HS-27A (cell line): Measurements from ENCODE around the gene MAP6.

Source experiments
- DNase-seq: peaks from one replicate; pipeline ENCODE4 v3.0.0-alpha.2; 2012; ENCODE audit warnings: low read depth, missing footprints

MAP6 gene

DNA sequence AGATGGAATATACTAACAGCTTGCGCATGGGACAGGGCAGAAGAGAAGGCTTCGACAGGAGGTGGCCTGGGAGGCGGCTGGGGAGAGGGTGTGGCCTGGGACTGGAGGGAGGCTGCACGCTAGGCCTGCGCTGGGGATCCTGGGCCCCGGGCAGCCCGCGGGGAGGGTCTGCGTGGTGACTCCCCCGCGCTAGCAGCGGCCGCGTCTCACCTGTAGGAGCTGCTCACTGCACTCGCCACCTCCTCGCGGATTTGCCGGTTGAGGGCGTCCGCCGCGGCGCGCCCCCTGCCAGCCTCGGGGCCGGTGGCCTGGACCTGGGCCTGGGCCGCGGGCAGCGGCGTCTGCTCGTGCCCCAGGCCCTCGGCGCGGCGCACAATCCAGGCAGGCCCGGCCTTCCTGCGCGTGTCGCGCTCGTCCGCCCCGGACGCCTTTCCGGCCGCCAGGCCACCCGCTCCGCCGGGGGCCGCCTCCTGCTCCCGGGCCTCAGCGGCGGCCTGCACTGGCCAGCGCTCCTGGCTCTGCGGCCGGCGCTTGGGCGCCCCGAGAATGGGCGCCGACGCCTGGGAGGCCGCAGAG, 1.5 kb downstream of the MAP6 start:
- no peak for DNase-seq

DNA sequence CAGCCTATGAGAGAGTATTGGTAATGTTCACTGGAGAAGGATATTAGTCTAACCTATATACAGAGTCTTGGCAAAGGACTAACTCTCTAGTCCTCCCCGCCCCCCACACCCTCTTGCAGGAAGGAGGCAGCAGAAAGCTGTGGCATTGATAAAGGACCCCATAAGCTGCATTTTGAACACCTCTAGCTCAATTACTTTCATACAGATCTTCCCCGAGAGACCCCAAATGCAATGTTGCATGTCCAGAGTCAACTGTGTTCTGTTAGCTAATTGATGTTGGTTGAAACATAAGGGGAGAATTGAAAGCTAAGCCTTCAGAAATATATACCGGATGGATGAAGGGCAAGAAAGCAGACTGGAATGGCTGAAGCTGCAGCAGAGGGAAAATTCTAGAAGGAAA, 2.8 kb downstream of the MAP6 start:
- no peak for DNase-seq

DNA sequence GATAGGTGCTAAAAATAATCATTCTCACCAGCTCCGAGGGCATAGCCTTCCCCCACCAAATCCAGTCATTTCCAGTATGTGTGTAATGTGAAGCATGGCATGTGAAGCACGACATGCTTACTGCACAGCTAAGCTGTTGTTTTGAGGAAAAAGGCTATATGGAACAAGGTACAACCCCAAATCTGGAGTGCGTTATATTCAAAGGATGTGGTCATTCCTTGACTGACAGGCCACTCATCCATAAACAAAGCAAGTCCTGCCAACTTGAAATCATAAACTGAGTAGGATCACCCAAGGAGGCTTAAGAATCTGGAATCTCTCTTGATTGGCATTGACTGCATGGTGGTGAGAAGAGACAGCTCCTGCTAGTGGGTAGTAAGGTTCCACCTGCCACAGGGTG, 3.7 kb downstream of the MAP6 start:
- DNase-seq, result no peak

DNA sequence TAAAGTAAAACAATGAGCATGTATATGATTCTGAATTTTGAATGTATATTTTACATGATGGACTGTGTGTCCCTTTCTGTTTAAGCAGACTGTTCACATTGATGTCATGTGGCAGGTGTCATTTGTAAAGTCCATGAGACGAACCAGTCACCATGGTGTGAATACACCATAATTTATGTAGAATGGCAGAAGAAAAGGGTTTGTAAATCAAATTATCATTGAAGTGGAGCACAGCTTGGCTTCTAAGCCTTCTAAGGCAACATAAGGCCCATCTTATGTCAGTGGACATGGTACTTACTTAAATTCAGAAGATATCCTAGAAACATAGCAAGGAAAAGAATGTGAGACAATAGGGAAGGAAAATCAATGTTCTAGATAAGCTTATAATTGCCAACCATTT, 4.4 kb downstream of the MAP6 start:
- no peak for DNase-seq

DNA sequence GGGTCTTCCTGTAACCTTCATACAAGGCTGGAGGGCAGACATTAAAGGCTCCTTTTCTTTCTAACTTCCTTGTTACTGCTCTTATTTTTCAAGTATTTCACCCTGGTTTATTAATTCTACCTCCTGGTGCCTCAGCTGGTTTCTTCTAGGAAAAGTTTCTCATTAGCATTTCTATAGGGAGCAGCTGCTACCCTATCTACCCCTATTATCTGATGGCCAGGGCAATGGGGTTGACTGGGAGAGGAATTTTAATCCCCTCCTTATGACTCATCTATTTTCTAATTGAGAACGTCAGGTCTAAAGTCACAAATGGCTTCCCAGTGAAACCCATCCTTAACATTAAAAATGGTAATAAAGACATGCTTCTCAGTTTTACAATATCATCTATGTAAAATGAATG, 5.0 kb downstream of the MAP6 start:
- DNase-seq, result no peak

DNA sequence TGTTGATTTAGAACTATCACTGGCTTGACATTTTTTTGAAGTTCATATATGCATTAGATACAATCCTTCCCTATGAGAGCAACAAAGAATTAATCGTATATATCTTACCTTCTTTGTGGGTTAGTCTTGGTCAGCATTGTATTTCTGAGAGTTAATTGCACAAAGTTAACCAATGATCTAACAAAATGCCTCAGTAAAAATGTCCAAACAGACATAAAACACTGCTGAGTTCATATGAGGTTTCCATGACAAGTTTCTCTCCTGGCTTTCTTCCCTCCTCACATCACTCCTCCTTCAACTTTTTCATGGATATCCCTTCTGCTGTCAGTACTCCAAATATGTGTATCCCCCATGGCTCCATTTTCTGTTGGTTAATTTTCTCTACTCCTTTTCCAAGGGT, 9.0 kb downstream of the MAP6 start:
- no peak for DNase-seq

DNA sequence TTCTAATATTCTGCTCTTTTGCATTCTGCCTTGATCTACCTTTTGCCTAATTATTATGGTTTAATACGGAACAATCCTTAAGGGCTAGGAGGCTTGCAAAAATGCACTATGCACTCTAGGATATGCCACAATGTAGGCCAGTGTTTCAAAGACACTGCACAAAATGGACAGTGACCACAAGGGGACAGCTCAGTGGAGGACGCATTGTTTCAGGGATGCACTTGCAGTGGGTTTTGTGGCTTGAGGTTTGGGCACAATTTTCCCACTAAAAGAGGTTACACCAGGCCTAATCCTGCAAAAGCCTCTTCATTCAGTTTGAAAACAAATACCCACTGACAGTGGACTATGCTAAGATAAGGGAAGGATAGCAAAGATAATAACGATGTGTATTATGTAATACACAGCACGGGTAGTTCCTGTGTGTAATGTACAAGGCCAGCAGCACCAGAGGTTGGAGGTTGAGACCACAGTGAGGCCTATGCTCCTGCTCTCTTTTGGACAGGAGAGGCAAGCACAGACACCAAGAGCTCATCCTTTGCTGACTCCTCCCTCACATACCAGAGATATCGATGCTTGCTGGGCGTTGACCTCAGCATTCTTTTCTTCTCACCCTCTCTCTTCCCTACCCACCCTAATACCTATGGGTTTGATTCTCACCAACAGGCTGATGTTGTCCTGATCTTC, 12.7 kb downstream of the MAP6 start:
- peak; percentile 15 for DNase-seq

DNA sequence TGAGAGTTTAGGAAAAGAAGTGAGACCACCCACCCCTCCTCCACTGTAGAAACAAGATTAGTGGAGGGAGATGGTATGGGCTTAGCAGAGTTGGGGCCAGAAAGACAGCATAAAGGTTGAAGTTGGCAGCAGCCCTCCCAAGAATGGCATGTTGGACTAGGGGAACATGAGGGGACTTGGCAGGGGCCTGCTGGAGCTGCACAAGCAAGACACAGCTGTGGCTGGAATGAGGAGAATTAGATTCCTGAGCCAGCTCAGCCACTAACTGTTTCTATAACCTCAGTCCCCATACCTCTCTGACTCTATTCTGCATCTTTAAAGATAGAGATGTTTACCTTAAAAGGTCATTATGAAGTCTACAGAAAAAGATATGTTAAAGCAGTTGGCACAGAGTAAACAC, 13.2 kb downstream of the MAP6 start:
- peak; percentile 31 for DNase-seq

DNA sequence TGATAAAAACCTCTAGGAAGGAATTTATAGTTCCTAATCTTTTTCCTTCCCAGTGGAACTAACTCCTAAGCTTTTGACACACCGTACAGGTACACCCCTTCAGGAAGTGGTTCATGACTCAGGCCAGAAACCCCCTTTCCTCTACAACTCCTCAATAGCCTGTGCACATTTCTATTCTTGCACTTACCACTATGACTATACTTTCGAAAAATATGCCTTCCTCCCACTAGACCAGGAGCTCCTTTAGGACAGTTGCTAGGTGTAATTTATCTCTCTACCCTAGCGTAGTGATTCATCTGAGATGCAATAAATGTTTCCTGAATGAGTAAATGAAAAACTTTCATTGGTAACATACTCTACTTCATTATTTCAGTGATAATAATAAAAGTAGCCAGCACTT, 14.5 kb downstream of the MAP6 start:
- DNase-seq, result peak; percentile 14

DNA sequence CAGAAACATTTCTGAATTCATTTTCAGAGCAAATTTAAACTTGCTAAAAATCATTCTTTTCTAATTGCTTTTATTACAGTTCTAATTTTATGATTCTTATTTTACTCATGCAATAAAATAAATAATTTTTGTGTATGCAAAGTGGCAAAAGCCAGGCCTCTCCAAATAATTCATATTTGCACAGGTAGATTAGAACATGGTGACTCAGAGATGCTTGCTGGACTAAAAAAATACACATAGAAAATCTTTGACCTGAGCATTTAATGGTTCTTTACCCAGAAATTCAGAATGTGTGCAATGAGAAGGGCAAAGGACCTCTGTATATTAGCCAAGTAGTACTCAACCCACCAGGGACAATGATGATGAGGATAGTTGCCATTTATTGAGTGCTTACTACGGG, 15.3 kb downstream of the MAP6 start:
- no peak for DNase-seq

DNA sequence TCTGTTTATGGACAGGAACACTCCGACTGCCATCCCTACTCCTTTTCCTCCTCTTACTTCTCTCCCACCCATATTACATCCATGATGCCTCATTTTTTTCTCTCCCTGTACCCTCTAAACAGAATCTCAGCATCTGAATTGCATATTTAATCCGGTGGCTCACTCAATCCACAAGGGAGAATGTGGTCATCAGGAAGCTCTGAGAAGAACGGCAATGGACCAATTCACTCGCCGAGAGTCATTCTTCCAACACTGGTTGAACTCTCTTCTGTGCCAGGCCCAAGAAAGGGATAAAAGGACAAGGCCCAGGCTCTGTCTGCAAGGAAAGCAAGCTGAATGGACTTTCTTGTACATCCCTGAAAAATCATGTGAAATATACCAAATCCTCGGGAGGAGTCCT, 15.9 kb downstream of the MAP6 start:
- no peak for DNase-seq

DNA sequence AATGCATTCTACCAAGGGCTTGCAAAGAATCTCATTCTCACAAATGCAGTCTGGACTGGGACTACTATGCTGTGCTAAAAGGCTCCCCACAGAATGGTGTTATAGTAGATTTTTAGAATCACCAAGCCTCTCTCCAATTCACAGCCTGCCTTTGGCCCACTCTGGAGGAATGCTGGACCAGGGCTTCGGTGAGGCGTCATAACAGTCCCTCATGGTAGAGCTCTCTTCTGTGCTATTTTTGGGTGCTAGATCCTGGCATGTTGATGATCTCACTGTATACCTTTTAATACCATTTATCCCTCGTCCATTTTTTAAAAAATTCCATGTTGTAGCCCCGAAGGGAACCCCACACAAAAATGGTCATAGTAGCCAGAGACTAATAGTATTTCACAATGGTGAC, 17.6 kb downstream of the MAP6 start:
- no peak for DNase-seq

DNA sequence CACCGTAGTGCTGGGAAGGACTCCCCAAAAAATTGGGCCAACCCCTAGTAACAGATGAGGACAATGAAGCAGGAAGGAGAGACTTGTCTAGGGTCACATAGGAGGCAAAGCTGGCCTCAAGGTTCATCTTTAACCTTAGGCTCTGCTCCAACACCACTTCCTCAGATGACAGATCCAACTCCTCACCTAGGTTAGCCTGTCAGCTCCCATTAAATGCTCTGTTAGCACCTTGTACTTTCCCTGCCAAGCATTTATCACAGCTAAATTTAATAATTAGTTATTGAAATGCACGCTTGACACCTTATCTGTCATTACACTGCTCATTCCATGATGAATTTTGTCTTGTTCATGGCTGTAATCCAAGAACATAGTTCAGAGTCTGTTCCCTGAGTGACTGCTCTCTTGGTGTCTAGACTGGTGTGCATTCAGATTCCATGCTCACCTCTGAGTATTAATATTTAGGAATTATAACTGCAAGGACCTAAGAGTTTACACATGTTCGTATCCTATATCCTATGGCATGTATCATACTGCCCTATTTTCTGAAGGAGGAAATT, 18.6 kb downstream of the MAP6 start:
- no peak for DNase-seq

DNA sequence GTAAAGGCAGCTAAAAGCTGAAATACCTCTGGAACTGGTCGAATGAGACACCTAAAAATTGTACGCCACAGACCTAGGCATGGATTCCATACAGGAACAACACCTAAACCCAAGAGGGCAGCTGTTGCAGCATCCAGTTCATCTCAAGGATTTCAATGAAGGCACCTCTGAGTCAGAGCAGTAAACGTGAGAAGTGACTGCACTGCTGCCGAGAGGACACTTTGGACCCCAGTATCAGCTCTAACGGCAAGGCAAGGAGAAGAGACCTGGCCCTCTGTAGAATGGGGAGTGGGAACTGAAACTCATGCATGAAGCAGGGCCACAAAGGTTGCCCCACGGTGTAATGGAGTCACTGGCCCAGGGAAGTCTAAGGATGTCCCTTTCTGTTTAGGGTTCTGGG, 23.9 kb downstream of the MAP6 start:
- DNase-seq, result no peak

DNA sequence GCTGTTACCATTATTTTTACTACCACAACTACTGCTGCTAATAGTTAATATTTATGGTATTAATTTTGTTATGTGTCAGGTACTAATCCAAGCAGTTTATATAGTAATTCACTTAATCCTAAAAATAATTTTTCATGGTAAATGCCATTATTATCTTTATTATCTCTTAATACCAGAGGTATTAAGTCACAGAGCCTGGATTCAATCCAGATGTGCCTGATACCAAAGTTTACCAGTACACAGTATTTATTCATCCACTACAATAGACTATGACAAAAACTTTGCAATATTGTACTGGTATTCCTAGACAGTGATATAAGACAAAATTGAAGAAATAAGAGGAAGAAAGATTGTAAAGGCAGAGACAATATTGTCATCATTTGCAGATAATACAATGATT, 24.5 kb downstream of the MAP6 start:
- no peak for DNase-seq

DNA sequence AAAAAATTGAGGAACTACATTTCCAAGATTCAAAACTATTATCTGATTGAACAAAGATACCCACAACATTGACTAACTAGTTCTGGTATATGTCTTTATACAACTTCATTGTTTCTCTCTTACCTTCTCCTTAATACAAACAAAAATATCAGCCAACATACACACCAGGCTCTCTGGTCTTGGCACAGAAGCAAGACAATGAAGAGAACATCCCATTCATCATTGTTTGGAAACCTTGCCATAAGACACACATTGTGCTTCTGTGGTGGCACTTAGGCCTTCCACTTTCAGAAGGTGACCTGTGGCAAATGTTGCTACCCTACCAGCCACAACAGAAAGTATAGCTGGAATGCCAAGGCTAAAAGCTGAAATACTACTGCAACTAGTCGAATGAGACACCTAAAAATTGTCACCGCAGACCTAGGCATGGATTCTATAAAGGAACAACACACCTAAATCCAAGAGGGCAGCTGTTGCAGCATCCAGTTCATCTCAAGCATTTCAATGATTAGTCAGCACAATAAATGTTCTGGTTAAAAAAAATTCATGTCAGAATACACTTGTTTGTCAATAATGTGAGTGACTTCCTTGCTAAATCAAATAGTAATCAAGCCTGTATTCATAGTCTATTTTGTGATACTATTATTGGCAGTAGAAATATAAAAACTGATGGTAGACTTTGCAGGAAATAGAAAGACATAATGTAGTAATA, 26.3 kb downstream of the MAP6 start:
- DNase-seq, result no peak

DNA sequence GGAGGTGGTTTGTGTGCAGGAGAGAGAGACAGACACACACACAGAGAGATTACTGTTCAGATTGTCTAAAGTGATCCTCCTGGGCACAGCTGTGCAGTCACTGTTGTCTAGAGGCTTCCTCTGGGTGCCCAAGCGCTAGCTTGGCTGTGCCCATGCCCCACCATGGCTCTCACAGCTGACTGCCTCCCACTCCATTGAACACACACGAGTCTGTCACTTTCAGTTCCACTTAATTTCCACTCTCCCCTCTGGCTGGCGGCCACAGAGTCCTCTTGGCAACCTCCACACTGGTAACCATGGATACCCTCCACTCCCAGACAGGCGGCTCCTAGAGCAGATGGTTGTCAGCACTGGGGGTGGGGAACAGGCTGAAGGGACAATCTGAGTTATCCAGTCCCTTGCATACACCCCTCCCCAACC, 29.1 kb downstream of the MAP6 start:
- DNase-seq, result no peak

DNA sequence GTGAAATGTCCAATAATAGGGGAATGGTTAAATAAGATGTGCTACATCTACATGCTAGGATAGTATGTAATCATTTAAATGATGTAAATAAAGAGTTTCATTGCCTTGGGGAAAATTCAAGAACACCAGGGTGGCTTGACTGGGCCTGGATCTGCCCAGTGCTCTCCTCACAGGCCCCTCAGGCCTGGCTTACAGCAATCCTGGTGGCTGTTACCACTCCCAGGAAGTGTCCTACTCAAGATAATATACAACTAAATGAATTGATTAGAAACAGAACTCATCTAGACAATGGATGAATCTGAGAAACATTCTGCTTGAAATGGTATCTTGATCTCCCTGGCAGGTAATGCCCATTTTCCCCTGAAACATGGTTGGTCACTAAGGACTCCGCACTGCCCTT, 30.8 kb downstream of the MAP6 start:
- no peak for DNase-seq

DNA sequence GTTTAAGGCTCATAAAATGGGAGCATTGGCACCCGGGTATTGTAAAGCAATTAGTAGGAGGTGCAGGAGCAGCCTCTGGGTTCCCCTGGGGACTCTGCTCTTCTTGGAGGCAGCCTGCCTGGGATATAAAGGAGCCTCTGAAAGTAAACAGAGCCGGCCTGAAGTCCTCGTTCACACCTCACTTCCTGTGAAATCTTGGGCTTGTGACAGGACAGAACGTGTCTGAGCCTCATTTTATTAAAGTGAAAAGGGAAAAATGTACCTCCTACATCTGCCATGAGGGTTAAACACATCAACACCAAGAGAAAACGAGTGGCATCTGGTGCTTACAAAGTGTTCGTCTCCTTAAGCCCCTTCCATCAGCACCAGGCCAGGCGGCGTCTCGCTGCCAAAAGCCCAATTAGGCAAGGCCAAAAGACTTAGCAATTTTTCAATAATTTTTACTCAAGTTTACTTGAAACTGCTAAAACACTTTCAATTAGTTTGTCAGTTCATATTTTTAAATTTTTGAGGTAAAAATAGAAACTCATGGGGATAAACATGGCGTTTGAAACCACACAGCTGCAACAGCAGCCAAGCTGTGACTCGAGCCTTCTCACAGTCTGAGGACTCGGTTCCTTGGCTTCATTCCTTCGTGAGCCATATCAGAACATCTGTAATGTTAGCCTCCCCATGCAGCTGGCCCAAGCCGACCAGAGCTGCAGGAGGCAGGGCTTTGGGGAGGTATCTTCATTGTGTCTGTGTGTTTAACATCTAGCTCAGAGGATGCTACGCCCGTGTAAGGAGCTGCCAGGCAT, 33.6 kb downstream of the MAP6 start:
- DNase-seq, result no peak

DNA sequence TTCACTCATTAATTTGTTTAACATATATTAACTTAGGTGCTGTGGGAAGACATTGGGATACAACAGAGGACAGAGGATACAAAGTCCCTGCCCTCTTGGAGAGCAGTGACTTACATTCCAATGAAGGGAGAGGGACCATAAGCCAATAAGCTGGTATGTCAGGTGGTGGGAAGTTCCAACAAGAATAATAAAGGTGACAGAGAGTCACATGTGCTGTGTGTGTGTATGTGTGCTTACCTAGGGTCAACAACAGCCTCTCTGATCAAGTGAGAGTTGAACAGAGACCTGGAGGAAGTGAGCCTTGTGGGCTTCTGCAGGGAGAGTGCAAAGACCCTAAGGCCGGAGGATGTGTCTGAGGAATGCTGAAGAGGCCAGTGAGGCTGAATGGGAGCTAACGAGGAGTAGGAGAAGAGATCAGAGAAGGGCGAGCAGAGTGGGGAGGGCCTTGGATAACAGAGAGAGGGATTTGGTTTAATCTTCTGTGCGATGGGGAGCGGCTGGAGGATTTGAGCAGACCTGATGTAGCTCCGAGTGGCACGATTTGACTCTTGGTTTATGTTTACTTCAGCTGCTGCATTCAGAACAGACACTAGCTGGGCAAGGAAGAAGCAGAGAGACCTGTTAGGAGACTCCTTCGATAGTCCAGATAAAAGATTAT, 35.3 kb downstream of the MAP6 start:
- DNase-seq, result no peak

DNA sequence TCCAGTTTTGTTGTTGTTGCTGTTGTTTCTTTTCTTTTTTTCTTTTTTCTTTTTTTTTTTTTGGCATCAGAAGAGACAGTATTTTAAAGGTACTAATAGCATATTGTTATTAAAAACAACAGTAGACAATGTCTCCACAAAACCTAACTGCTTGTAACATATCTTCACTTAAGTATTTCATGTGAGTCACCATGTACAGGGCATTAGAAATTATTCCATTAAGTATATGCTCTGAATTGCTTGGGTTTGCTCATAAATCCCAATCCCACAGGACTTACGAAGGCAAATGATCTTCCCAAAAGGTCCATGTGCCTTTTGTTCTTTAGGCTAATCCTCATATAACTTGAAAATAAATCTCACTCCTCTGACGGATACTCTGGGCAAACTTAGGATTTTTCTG, 35.9 kb downstream of the MAP6 start:
- DNase-seq, result no peak

DNA sequence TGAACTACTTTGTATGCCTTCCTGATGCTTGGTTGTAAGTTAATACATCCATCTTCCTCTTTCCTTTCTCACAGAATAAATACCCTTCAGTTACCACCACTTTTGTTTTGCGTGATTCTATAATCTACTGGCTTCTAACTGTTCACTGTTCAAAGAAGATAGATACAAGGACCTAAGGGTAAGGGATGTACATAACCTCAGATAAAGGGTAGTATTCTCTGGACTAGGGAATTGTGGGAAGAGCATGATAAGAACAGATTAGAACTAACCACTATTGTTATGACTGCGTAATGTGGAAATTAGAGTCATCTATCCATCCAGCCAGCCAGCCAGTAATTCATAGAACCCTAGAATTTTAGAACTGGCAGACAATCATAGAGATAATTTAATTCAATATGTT, 36.4 kb downstream of the MAP6 start:
- no peak for DNase-seq
